Activated CD4-positive, alpha-beta T cell treated with anti-CD3 and anti-CD28 coated beads for 36 hours (primary cell): ENCODE data around the gene DUSP22. TPM values are rescaled to one million over a fixed set of nuclear protein-coding genes. Genes with fewer than 3 reads are reported as not detected.
"Not testable (repeated sequence)": the region's sequence is repeated elsewhere in the genome, so short reads cannot be mapped to it uniquely, and the experiment has no call there.

Source experiments
- ATAC-seq: fragments of 200-7000 bp; cut with Tn5 transposase; one replicate; pipeline ENCODE4 v1.10.0; 2021; ENCODE audit warnings: mild to moderate bottlenecking, moderate library complexity
- CTCF ChIA-PET: fragments of 350-600 bp; sonication (Branson Sonifier 250); formaldehyde crosslinking; loops from one replicate; lab custom pipeline; 2021; ENCODE audit warnings: antibody characterized with exemption; lab: Charles Lee
- POLR2A ChIA-PET: fragments of 350-600 bp; sonication (Branson Sonifier 250); formaldehyde crosslinking; loops from one replicate; lab custom pipeline; 2021; ENCODE audit warnings: antibody characterized with exemption, inconsistent platforms; lab: Charles Lee
- DNase-seq: peaks from one replicate; pipeline ENCODE4 v3.0.0-alpha.2; 2020
- H3K27ac Mint-ChIP-seq: one replicate; pipeline ENCODE4 v1.8.0; 2021; ENCODE audit warnings: mixed read lengths
- H3K27me3 Mint-ChIP-seq: one replicate; pipeline ENCODE4 v1.8.0; 2021; ENCODE audit warnings: mixed read lengths
- H3K36me3 Mint-ChIP-seq: one replicate; pipeline ENCODE4 v1.8.0; 2021; ENCODE audit warnings: low read depth, mixed read lengths
- H3K4me1 Mint-ChIP-seq: one replicate; pipeline ENCODE4 v1.8.0; 2021; ENCODE audit warnings: mixed read lengths
- H3K4me3 Mint-ChIP-seq: one replicate; pipeline ENCODE4 v1.8.0; 2021; ENCODE audit warnings: mild to moderate bottlenecking, moderate library complexity, mixed read lengths
- H3K9me3 Mint-ChIP-seq: one replicate; pipeline ENCODE4 v1.8.0; 2021; ENCODE audit warnings: low read depth, mixed read lengths
- intact Hi-C, 2 experiments: fragments of 100-400 bp; cut with DNase I in 1 of 2; cut with micrococcal nuclease in 1 of 2; formaldehyde crosslinking; loops; one replicate each; pipeline versions ENCODE4 v1.14.2 to v1.15.1; 2022 to 2024; cut with DNase I, micrococcal nuclease
- total RNA-seq, 2 experiments: library from RNA; stranded (reverse); gene quantifications; one replicate each; pipeline ENCODE4 v1.2.3, GENCODE V29; 2021

DUSP22 gene
- total RNA-seq, 2 experiments from 2014 or later: 33.2 to 33.7 TPM

GRCh38 chr6:363909-364308 lies 71.6 kb downstream of the DUSP22 start:
- peaks cover 2% of the 10 kb centered on the region for H3K27me3 Mint-ChIP-seq
- no peak overlapping the region for H3K4me3 Mint-ChIP-seq
- H3K36me3 Mint-ChIP-seq: no peaks in the 10 kb centered on the region
- H3K27ac Mint-ChIP-seq: no peak overlapping the region
- DNase-seq (no peak), ATAC-seq (no peak)
- CTCF ChIA-PET: interaction anchor here (0.7 kb wide), 1 partner anchor 31 kb away, joined by 3 read pairs; no protein-coding TSS in a partner anchor
- peaks cover 16% of the 10 kb centered on the region for H3K9me3 Mint-ChIP-seq
- intact Hi-C loops: no loop called here
- POLR2A ChIA-PET: no interaction called here
- no peaks in the 10 kb centered on the region for H3K4me1 Mint-ChIP-seq

- no peaks in the 10 kb centered on the region for H3K4me1 Mint-ChIP-seq
- POLR2A ChIA-PET: no interaction called here
- H3K4me3 Mint-ChIP-seq: no peak overlapping the region
- no peaks in the 10 kb centered on the region for H3K36me3 Mint-ChIP-seq
- ATAC-seq: no peak
- H3K27ac Mint-ChIP-seq: no peak overlapping the region
- H3K9me3 Mint-ChIP-seq: peaks cover 16% of the 10 kb centered on the region
- intact Hi-C loops: no loop called here
- no peak for DNase-seq
- CTCF ChIA-PET: interaction anchor here (0.7 kb wide), 1 partner anchor 31 kb away, joined by 3 read pairs; no protein-coding TSS in a partner anchor
- peaks cover 2% of the 10 kb centered on the region for H3K27me3 Mint-ChIP-seq
Measured at GRCh38 chr6:364609-365540, 72.6 kb downstream of the DUSP22 start.

GRCh38 chr6:365835-366234 lies 73.5 kb downstream of the DUSP22 start:
- no peak for ATAC-seq
- H3K9me3 Mint-ChIP-seq: peaks cover 16% of the 10 kb centered on the region
- DNase-seq: no peak
- H3K4me3 Mint-ChIP-seq: no peak overlapping the region
- peaks cover 4% of the 10 kb centered on the region for H3K27me3 Mint-ChIP-seq
- no peaks in the 10 kb centered on the region for H3K4me1 Mint-ChIP-seq
- H3K27ac Mint-ChIP-seq: no peak overlapping the region
- no peaks in the 10 kb centered on the region for H3K36me3 Mint-ChIP-seq
- CTCF ChIA-PET: interaction anchor here (1.1 kb wide), 1 partner anchor 16 kb away, joined by 5 read pairs; no protein-coding TSS in a partner anchor
- intact Hi-C loops: no loop called here
- POLR2A ChIA-PET: no interaction called here

DNA sequence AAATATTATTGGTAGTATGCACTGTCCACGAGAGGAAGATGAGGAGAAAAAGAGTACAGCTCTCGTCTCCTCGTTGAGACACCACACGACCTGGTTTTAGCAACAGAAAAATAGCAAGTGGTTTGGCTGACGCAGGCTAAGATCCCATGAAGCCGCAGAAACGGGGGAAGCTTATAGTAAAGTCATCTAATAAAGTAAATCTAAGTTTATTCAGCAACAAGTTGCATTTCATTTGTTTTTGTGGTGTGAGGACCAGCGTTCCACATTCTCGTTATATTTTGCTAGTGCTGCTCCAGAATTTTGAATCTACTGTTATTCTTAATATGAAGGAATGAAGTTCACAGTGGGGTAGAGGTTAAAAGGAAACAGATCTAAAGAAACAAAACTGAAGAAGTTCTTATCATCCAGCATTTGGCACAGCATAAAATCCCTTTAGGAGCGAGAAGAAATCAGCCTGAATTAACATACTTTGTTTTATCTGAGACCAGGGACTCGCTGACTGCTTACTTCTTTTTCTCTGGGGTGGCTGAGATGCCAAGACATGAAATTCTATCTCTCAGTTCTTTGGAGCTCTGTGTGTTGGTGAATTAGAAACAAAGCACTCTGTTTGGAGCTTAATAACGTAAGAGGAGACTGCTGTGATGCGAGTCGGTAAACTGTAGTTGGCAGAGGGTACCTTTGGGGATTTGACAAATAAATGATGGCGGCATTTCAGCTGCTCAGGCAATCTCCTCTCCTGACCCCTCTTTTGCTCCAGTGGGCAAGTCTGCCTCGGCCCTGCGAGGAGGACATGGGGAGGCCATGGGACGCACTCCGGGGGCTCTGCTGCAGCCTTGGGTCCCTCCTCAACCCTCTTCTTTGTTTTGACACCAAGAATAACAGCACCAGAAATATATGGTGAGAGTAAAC lies 74.4 kb downstream of the DUSP22 start:
- ATAC-seq (no peak), DNase-seq (no peak)
- peaks cover 5% of the 10 kb centered on the region for H3K27me3 Mint-ChIP-seq
- no peaks in the 10 kb centered on the region for H3K4me1 Mint-ChIP-seq
- no peak overlapping the region for H3K27ac Mint-ChIP-seq
- intact Hi-C loops: no loop called here
- no peak overlapping the region for H3K4me3 Mint-ChIP-seq
- ChIA-PET CTCF (interaction anchor here (0.6 to 1.1 kb wide), 3 partner anchors 17 to 357 kb away, joined by 3 to 5 read pairs (median 5); no protein-coding TSS in a partner anchor), POLR2A (no interaction called here)
- no peaks in the 10 kb centered on the region for H3K36me3 Mint-ChIP-seq
- peaks cover 16% of the 10 kb centered on the region for H3K9me3 Mint-ChIP-seq

DNA sequence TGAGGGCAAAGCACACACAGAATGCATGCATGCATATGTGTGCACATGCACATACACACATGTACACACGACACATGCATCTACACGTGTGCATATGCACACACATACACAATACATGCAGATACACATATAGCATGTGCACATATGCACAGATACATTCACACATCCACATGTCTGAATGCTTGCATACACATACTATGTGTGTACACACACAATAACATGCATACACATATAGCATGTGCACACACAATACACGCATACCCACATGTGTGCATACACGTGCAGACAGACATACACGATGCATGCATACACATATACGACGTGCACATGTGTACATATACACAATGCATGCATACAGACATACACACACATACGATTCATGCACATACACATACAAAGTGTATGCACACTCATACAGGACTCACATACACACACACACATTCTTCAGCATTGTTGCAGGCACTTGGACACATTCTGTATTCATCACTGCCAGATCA lies 75.1 kb downstream of the DUSP22 start:
- ChIA-PET CTCF (no interaction called here), POLR2A (no interaction called here)
- Mint-ChIP-seq H3K36me3 (no peaks in the 10 kb centered on the region), H3K27me3 (peaks cover 7% of the 10 kb centered on the region), H3K4me1 (no peaks in the 10 kb centered on the region), H3K27ac (no peak overlapping the region), H3K9me3 (peaks cover 16% of the 10 kb centered on the region), H3K4me3 (no peak overlapping the region)
- ATAC-seq: no peak
- intact Hi-C loops: no loop called here
- DNase-seq: no peak

- DNase-seq (no peak), ATAC-seq (no peak)
- CTCF ChIA-PET: interaction anchor here (0.8 kb wide), 1 partner anchor 16 kb away, joined by 3 read pairs; no protein-coding TSS in a partner anchor
- intact Hi-C loops: no loop called here
- peaks cover 3% of the 10 kb centered on the region for H3K4me1 Mint-ChIP-seq
- peaks cover 13% of the 10 kb centered on the region for H3K9me3 Mint-ChIP-seq
- POLR2A ChIA-PET: no interaction called here
- H3K4me3 Mint-ChIP-seq: no peak overlapping the region
- H3K27me3 Mint-ChIP-seq: peaks cover 12% of the 10 kb centered on the region
- H3K27ac Mint-ChIP-seq: no peak overlapping the region
- H3K36me3 Mint-ChIP-seq: no peaks in the 10 kb centered on the region
Measured at GRCh38 chr6:367891-368630, 75.8 kb downstream of the DUSP22 start.

DNA sequence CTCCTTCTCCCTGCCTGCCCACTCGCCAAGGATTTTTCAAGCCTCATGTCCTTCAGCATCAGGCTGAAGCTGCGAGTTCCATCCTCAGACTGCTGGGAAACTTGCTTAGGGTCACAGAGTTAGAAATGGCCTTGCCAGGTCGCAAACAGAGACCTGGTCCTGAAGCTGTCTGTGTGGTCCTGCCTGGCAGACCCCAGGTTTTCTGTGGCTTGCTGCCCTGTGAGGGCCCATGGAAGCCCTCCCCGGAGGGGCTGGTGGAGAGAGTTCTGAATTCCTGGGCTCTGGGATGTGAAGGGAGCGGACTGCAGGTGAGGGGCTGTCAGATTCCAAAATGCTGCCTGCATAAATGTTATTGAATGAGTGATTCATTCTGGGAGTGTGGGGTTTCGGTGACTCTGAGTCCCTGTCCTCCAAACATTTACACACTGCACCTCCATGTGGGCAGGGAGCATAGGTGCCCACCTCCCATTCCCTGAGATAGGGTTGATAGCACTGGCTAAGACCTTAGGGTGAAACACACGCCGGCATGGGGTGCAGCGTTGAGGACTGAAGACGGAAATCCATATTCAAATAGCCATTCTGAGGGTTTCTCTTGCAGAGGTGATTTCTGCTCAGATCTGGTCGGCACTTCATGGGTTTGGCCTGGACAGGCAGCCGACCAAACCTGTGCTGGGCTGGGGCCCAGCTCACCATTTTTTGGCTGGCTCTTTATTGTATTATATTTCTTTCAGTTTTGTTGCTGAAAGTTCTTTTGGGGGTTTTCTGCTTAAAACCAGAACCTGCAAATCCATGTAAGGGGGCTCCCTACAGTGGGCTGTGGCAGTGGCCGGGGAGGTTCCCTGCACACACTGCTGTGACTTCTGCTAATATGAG lies 77.5 kb downstream of the DUSP22 start:
- no peak overlapping the region for H3K4me3 Mint-ChIP-seq
- ATAC-seq (no peak), DNase-seq (no peak)
- H3K27ac Mint-ChIP-seq: no peak overlapping the region
- peaks cover 3% of the 10 kb centered on the region for H3K4me1 Mint-ChIP-seq
- ChIA-PET CTCF (interaction anchor here (0.6 to 0.7 kb wide), 2 partner anchors 181 to 929 kb away, joined by 3 read pairs; no protein-coding TSS in a partner anchor), POLR2A (no interaction called here)
- H3K27me3 Mint-ChIP-seq: peaks cover 19% of the 10 kb centered on the region
- intact Hi-C loops: no loop called here
- no peaks in the 10 kb centered on the region for H3K9me3 Mint-ChIP-seq
- H3K36me3 Mint-ChIP-seq: no peaks in the 10 kb centered on the region

DNA sequence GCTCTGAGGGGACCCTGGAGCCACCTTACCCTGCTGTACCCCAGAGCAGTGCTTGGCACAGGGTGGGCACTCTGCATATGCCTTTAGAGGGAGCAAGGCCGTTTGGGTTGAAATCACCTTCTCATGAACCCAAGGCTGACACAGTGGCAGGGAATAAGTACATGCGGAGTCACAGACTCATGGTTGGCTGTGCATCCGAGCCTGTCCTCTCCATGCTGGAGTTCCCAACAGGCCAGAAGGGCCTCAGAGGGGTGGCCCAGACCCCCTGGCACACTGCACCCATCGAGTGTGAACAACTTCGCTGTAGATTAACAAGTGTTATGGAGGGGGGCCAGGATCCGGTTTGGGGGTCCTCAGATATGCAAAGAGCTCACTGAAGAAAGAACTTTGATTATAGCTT lies 78.3 kb downstream of the DUSP22 start:
- POLR2A ChIA-PET: no interaction called here
- CTCF ChIA-PET: no interaction called here
- ATAC-seq: no peak
- Mint-ChIP-seq H3K27ac (no peak overlapping the region), H3K4me1 (peaks cover 3% of the 10 kb centered on the region), H3K27me3 (peaks cover 24% of the 10 kb centered on the region), H3K4me3 (no peak overlapping the region), H3K36me3 (no peaks in the 10 kb centered on the region), H3K9me3 (no peaks in the 10 kb centered on the region)
- intact Hi-C loops: no loop called here
- DNase-seq: no peak

GRCh38 chr6:371851-372250 lies 79.6 kb downstream of the DUSP22 start:
- H3K27ac Mint-ChIP-seq, H3K4me3 Mint-ChIP-seq, POLR2A ChIA-PET, H3K36me3 Mint-ChIP-seq, H3K9me3 Mint-ChIP-seq, DNase-seq, ATAC-seq, intact Hi-C loops, H3K4me1 Mint-ChIP-seq: not testable (repeated sequence)
- peaks cover 29% of the 10 kb centered on the region for H3K27me3 Mint-ChIP-seq
- CTCF ChIA-PET: interaction anchor here (1.0 kb wide), 1 partner anchor 16 kb away, joined by 3 read pairs; no protein-coding TSS in a partner anchor

DNA sequence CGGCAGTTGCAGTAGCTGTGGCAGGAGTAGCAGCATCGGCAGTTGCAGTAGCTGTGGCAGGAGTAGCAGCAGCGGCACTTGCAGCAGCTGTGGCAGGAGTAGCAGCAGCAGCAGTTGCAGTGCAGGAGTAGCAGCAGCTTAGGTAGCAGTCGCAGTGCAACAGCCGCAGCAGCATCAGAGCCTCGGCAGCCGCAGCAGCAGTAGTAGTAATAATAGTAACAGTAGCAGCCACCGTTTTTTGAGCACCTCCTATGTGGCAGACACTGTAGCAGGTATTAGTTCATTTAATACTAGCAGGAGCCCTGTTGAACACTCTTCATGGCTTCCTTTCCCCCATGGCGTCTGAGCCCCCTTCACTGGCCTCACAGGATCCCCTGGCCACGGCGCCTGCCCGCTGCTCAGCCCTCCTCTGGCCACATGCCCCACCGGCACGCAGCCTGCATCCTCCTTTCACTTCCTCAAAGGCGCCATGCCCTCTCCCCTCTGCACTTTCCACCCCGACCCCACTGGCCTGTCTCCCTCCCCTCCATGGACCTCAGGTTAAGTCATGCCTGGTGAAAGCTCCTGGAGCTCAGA lies 80.1 kb downstream of the DUSP22 start:
- H3K4me3 Mint-ChIP-seq: no peak overlapping the region
- ChIA-PET POLR2A (no interaction called here), CTCF (interaction anchor here (1.0 kb wide), 1 partner anchor 15 kb away, joined by 3 read pairs; no protein-coding TSS in a partner anchor)
- no peak for DNase-seq
- no peak for ATAC-seq
- no peaks in the 10 kb centered on the region for H3K36me3 Mint-ChIP-seq
- H3K27me3 Mint-ChIP-seq: peaks cover 33% of the 10 kb centered on the region
- H3K9me3 Mint-ChIP-seq: no peaks in the 10 kb centered on the region
- peaks cover 7% of the 10 kb centered on the region for H3K4me1 Mint-ChIP-seq
- intact Hi-C loops: no loop called here
- no peak overlapping the region for H3K27ac Mint-ChIP-seq
